NCI-H345 treated with DMSO at 0.1 percent for 48 hours (cell line): ENCODE measurements around the gene PHTF1.
"Not testable (repeated sequence)": the region's sequence is repeated elsewhere in the genome, so short reads cannot be mapped to it uniquely, and the experiment has no call there.

Source experiments
- DNase-seq: peaks from one replicate; lab custom pipeline; 2025; ENCODE audit not compliant: unreplicated experiment; lab: John Stamatoyannopoulos, UW

The PHTF1 gene

DNA sequence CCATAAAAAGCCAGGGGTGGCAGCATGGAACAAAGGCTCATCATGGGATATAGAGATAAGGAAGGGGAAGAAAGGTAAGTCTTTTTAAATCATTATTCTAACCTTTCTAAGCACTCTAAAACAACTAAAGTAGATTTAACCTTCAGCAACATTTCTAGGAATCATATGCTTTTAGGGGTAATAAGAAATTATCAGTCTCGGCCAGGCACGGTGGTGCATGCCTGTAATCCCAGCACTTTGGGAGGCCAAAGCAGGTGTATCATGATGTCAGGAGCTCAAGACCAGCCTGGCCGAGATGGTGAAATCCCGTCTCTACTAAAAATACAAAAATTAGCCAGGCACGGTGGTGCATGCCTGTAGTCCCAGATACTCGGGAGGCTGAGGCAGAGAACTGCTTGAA, 20.3 kb upstream of the PHTF1 start:
- DNase-seq = no peak

DNA sequence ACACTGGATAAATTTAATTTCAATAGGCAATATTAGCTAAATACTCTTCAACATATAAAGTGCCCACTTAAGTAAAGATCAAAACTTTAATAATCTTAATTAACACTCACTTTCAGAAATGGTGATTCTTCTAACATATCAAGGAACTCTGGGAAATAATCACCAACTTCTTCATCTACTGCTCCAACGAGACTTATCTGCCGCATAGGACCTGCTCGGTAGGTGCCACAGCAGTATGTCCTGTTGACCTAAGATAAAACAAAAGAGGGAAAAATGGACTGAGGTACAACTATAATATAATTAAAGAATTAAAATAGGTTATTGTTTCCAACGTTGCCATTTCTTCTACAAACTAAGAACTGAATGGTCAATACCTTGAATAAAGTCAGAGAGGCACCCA, 18.3 kb upstream of the PHTF1 start:
- DNase-seq = no peak

DNA sequence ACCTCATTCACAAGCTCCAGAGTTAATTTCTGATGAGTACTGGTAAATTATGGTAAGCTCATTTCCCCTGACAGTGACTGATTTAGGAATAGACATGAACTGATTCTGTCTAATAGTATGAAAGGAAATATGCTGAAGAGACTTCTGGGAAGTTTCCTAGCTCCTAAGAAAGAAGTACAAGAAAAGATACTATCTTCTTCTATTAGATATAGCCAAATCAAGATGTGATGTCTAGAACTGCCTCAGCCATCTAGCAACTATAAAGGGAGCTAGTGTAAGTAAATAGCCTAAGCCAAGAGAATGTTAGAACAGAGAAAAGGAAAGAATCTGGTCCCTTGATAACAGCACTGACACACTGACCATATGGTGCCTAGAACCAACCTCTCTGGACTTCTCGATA, 10.7 kb upstream of the PHTF1 start:
- no peak for DNase-seq

DNA sequence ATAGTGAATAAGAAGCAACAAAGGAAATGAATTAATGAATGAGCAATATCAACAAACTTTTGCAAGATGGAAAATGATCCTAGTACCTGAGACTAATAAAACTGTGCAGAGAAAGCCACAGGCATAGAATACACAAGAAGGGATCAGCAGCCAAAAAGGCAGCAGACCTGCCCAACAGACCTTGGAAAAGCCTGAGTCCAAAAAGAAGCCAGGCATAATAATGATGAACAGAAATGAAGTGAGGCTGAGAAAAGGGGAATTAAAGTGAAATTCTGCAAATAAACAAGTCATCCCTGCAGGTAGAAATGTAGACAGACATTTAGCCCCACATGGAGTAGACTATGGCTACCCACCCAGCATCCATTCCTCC, 10.3 kb upstream of the PHTF1 start:
- no peak for DNase-seq

DNA sequence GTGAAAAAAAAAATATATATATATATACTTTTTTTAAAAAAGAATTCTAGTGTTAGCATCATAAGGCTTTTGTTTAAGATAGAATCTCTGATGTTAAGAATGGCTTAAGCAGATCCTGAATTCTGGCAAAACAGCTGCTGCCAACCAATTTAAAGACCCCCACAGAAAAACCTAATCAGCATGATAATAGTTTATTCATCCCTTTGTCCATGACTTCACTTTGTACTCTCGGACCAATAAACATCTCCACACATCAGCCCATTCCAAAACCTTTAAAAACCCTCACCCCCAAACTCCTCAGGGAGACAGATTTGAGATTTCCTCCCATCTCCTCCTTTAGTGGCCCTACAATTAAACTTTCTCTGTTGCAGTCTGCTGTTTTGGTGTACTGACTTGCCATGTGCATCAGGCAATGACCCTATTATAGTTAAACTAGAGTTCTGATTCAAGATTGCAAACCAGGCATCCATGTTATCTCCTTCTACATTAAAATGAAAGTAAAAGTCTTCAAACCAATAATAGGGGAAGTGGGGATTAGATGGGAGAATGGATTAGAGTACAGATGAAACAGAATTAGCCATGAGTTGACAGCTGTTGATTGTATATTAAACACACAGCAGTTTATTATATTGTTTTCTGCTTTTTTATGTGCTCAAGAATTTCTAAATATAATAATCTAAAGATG, 9.8 kb upstream of the PHTF1 start:
- DNase-seq = no peak

DNA sequence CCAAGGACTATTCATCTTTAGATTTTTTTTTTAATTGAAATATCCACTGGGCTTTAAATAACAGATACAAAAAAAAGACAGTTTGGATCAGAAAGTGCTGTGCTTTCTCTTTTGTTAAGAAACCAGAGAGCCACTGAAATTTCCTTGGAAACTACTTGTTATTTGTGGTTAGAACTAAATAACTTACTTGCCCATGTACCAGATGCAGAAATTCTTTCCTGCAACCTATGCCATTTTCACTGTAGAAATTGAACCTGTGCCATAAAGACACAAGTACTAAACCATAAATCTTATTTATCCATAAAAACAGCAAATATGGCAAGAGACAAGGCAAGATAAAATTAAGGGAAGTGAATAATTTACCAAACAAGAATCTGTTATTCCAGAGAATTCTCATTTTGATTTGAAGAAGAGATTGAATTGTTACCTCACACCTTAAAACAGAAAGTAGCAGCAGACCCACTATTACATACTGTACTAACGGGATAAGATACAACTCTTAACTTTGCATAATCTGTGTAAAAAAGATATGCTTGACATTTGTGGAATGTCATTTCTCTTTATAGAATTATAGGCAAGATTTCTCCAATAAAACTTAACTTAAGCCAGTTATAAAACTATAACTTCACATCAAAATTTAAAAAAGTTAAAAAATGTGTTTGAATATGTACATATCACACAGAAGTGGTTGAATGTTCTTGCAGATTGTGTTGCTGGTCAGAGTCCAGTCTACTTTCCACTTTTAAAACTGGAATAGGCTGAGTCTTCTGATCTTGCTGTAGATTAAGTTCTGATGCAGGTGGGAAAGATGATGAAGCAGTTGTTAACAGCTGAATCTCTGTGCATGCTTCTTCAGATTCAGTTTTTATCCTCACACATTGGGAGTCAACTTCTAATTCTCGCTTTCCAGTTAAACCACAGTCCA, 6.3 kb upstream of the PHTF1 start:
- no peak for DNase-seq

DNA sequence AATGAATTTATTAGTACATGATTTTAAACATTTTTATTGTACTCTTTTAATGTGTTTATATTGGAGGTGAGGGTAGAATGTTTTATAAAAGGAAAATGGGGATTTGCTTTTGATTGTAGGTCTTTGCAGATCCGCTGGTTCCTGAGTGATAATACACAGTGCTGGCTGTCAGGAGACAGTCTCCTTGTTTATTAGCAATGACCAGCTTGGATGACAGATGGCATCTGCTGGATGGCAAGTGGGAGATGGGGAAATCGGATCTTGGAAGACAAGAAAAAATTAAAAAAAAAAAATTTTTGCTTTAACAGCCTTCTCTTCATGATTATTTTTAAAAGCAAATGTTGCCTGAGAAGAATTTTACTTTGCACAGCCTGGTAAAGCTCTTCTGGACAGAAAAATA, 4.4 kb upstream of the PHTF1 start:
- DNase-seq = no peak

DNA sequence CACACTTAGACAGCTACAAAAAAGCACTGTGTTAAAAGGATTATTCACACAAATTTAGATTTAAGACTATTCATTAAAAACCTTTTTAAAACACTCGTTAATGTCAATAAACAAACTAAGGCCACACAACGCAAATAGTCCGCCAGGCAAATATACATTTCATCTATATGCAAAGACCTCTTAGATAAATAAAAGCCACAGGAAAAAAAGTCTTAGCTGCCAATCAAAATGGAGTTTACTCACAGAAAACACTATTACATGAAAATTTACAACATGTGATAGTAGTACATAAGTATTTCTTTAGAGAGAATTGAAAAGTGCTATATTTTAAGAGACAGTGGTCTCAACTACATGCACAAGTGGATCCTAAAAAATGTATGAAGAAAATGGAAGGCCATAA, 2.7 kb upstream of the PHTF1 start:
- DNase-seq = no peak

DNA sequence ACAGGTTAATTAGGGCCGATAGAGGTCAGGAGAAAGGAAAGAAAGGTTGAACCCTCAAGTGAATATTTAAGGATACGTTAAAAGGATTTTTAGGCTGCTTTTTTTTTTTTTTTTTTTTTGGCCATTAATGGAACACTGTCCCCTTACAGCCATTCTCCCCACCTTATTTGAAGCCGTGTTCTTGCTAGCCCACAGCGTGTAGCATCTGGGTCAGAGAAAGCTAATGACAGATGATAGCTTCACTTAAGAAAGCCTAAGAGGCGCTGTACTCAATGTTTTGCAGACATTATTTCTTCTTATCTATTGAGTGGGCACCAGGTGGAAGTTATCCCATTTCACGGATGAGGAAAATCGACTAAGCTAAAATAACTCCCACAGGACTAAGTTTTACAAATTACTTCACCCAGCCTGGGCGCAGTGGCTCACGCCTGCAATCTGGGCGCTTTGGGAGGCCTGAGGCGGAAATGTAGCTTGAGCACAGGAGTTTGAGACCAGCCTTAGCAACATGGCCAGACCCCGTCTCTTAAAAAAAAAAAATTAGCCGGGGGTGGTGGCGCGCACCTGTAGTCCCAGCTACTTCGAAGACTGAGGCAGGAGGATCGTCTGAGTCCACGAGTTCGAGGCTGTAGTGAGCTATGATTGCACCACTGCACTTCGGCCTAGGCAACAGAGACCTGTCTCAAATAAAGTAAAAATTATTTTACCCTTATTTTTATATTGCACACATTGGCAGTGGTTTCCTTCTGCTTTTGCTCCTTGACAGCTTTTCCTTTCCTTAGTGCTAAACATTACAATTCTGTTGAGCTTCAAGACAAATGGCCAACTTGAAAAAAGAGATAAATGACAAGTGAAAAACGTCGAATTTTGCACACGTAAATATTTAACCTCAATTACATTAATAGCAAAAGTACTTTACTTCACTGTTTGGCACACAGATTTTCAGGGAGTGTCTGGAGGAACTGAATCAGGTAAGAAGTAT, 1.1 kb upstream of the PHTF1 start:
- no peak for DNase-seq

DNA sequence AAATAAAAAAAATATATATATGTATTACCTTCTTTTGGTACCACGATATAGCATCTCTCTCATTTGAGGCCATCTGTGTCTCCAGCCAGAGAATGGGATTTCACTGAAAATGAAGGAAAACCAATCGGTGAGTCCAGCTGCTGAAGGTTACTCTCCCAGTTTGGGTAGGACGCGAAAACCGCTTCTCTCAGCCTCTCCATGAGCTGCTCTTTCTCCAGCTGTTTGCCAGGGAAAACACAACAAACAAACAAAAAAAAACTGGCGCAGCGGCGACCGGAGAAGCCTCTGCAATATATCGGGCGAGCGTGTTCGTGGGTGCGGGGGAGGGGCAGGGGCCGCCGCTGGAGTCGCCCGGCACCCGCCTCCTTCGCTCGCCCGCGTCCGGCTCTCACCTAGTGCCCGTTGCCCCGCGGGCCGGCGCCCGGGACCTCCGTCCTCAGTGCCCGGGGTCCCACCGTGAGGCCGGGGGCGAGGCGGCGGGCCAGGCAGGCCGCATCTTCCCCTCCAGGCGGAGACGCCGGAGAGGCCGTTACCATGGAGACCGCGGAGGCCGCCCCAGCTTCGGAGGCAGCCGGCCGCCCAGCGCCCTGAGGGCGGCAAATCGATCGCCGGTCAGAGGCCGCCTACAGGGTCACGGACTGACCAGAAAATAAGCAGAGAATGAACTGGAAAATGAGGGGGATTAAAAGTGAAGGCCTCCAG, 504 bp downstream of the PHTF1 start:
- peak; percentile 24 for DNase-seq

DNA sequence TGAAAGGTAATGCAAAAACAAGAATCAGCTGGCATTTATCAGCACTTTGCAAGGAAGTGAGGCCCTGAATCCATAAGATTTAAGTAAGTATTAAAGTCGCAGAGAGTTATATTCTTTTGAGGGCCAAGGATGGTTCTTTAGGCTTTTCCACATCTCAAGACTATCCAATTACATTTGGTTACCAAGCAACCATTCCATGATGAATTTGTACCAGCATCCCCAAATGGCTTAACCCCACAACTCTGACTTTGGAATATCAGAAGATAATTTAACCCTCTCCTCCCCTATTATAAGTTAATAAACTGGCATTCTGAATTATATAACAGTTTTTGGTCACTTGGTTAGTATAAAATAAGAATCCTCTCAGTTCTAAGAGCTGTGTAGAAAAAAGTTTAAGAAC, 2.8 kb downstream of the PHTF1 start:
- DNase-seq = no peak

DNA sequence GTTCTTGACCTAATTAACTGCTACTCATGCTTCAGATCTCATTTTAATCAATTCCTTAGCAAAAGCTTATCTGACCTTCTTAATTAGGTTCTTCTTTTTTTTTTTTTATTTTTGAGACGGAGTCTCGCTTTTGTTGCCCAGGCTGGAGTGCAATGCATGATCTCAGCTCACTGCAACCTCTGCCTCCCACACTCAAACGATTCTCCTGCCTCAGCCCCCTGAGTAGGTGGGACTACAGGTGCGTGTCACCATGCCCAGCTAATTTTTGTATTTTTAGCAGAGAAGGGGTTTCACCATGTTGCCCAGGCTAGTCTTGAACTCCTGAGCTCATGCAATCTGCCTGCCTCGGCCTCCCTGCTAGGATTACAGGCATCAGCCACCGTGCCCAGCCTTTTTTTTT, 6.0 kb downstream of the PHTF1 start:
- not testable (repeated sequence) for DNase-seq

DNA sequence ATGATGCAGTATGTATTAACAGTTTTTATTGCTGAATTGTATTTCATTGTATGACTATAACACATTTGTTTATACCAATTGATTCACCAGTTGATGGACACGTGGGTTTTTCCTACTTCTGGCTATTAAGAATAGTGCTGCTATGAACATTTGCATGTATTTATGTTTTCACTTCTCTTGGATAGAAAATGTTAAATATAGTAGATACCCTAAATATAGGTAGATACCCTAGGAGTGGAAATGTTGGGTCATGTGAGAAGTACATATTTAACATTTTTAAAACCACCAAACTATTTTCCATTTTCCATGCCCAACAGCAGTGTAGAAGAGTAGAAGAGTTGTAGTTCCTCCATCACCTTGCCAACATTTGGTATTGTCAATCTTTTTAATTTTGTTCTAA, 7.8 kb downstream of the PHTF1 start:
- DNase-seq = no peak

DNA sequence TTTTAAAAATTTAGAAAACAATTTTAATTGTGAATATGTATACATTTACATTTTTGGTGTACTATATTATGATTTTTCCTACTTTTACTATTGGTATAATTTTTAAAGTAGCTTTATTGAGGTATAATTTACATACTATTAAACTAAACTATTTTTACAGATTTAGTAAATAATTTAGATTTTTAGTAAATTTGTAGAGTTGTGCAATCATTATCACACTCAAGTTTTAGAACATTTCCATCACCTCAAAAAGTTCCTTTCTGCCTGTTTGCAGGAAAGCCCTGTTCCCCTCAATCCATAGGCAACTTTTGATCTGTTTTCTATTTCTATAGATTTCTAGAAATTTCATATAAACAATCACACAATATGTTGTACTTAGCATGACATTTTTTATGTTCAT, 8.2 kb downstream of the PHTF1 start:
- DNase-seq = no peak

DNA sequence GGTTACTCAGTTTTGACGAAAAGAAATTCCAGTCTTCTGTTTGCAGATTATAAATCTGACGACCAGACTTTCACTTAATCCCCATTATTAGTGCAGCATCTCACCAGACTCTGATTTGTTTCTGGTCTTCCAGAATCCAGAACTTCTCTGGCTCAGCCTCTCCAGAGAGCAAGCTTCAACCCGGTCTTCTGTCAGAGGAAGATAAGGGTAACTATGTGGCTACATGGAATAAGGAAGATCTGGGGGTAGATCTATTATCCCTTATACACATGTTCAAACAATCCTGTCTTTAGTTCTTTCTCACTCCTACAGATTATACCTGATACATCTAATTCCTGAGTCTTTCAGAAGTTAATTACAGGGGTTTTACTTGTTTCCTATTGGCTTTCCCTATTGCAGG, 9.9 kb downstream of the PHTF1 start:
- DNase-seq = no peak

DNA sequence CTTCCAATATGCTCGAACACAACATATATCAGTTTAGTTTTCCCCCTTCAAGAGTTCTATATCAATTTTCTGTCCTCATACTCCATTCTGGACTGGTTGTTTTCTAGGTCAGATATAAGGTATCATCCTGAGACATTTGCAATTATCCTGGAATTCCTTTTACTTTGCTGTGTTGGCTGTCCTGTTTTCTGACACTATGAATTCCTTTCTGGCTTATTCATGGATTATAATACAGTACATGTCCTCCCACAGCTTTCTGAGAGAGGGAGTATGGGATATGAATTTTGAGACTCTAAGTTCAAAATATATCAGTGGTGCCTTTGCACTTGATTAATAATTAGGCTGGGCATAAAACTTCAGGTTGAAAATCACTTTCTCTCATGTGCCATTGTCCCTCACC, 11.9 kb downstream of the PHTF1 start:
- DNase-seq = no peak

DNA sequence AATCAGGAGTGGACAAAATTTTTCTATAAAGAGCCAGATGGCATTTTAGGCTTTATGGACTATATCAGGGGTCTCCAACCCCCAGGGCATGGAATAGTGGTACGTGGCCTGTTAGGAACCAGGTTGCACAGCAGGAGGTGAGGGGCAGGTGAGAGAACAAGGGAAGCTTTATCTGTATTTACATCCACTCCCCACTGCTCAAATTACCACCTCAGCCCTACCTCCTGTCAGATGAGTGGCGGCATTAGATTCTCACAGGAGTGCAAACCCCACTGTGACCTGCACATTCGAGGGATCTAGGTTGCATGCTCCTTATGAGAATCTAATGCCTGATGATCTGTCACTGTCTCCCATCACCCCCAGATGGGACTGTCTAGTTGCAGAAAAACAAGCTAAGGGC, 13.9 kb downstream of the PHTF1 start:
- DNase-seq = no peak

DNA sequence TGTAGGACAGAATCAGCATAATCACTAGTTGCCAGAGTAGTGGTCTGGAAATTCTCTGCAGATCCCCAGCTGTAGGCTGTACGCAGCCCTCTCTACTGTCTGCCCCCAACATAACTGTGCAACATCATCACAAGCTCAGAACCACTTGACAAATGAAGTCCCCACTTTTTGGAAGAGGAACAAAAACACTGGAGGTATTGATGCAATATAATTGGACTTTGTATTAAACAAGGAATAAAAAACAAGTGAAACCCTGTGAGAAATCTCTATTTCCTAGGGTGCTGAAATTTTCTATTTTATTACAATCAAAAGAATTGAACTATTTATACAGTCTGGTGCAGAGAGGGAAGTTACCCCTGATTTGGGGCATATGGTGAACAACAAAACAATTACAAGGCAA, 15.2 kb downstream of the PHTF1 start:
- DNase-seq = no peak

DNA sequence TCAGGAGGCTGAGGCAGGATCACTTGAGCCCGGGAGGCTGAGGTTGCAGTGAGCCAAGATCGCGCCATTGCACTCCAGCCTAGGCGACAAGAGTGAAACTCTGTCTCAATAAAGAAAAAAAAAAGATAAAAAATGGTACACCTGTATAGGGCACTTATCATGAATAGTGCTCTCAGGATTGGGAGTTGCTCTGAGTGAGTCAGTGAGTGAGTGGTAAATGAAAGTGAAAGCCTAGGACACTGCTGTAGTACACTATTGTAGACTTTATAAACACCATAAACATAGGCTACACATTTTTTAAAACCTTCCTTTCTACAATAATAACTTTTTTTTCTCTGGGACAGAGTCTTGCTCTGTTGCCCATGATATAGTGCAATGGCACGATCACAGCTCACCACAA, 16.8 kb downstream of the PHTF1 start:
- DNase-seq = no peak

DNA sequence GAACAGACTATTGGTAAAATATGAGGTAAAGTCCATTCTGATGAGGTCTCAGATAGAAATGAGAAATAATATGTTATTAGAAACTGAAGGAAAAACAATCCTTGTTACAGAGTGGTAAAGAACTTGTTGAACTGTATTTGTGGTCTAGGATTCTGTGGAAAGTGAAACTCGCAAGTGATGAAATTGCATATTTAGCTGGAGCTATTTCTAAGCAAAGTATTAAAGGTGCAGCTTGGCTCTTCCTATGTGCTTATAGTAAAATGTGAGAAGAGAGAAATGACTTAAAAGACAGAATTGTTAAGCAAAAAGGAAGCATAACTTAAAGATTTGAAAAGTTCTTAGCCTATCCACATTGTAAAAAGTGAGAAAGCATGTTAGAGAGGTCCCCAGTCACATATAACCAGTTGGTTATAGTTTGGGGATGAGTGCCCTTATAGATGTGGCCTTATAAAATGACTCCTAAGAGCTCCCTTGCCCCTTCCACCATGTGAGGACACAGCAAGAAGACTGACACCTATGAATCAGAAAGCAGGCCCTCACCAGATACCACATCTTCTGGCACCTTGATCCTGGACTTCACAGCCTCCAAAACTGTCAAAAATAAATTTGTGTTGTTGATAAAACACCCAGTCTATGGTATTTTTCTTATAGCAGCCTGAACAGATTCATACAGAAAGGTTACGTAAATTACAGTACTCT, 24.8 kb downstream of the PHTF1 start:
- no peak for DNase-seq
